Activated B cell treated with CpG ODN at 0.5 μM for 24 hours (primary cell): ENCODE results near the gene DHFR2. TPM values are rescaled to one million over a fixed set of nuclear protein-coding genes. Genes with fewer than 3 reads are reported as not detected.

Experiments used
- ATAC-seq: fragments of 200-7000 bp; cut with Tn5 transposase; one replicate; pipeline ENCODE4 v1.10.0; 2021; ENCODE audit warnings: low read depth, mild to moderate bottlenecking, moderate library complexity
- CTCF ChIA-PET: fragments of 350-600 bp; sonication (Branson Sonifier 250); formaldehyde crosslinking; loops from one replicate; lab custom pipeline; 2021; ENCODE audit warnings: antibody characterized with exemption; lab: Charles Lee
- POLR2A ChIA-PET: fragments of 350-600 bp; sonication (Branson Sonifier 250); formaldehyde crosslinking; loops from one replicate; lab custom pipeline; 2021; ENCODE audit warnings: antibody characterized with exemption; lab: Charles Lee
- DNase-seq: peaks from one replicate; pipeline ENCODE4 v3.0.0; 2022
- H3K27ac Mint-ChIP-seq: one replicate; pipeline ENCODE4 v1.8.0; 2020; ENCODE audit warnings: mixed read lengths
- H3K27me3 Mint-ChIP-seq: one replicate; pipeline ENCODE4 v1.8.0; 2021; ENCODE audit warnings: mixed read lengths
- H3K36me3 Mint-ChIP-seq: one replicate; pipeline ENCODE4 v1.8.0; 2021; ENCODE audit warnings: low read depth, mixed read lengths
- H3K4me1 Mint-ChIP-seq: one replicate; pipeline ENCODE4 v1.8.0; 2021; ENCODE audit warnings: mixed read lengths
- H3K4me3 Mint-ChIP-seq: one replicate; pipeline ENCODE4 v1.8.0; 2020; ENCODE audit warnings: mild to moderate bottlenecking, mixed read lengths
- H3K9me3 Mint-ChIP-seq: one replicate; pipeline ENCODE4 v1.8.0; 2020; ENCODE audit warnings: mixed read lengths
- CTCF ChIP-seq: fragments of 200-600 bp; IDR thresholded peaks from one replicate; pipeline ENCODE4 v1.8.0; 2022; ENCODE audit warnings: antibody characterized with exemption, mild to moderate bottlenecking
- intact Hi-C: fragments of 100-400 bp; cut with micrococcal nuclease; formaldehyde crosslinking; loops from one replicate; pipeline ENCODE4 v1.15.1; 2024
- total RNA-seq: library from RNA; stranded (reverse); gene quantifications from 2 replicates; pipeline ENCODE4 v1.2.3, GENCODE V29; 2022

Gene DHFR2
- total RNA-seq, 1 donor from 2014 or later = 4.3 TPM

- intact Hi-C loops = loop anchor here (2.0 kb wide), 1 partner anchor 26 kb away; the partner anchor contains the start of genes DHFR2 and NSUN3
- no peak overlapping the region for H3K4me3 Mint-ChIP-seq
- H3K9me3 Mint-ChIP-seq = no peaks in the 10 kb centered on the region
- ChIA-PET CTCF (no interaction called here), POLR2A (interaction anchor here (0.5 to 1.3 kb wide), 2 partner anchors 25 to 48 kb away, joined by 3 to 4 read pairs; partner anchors contain the start of gene DHFR2)
- DNase-seq = no peak
- no peaks in the 10 kb centered on the region for H3K27me3 Mint-ChIP-seq
- H3K27ac Mint-ChIP-seq = no peak overlapping the region
- peak; percentile 18 for TF ChIP-seq CTCF
- no peaks in the 10 kb centered on the region for H3K4me1 Mint-ChIP-seq
- H3K36me3 Mint-ChIP-seq = peaks cover 13% of the 10 kb centered on the region
- ATAC-seq = no peak
Observed at GRCh38 chr3:94036909-94037507, 25.7 kb downstream of the DHFR2 start.

GRCh38 chr3:94028093-94028837 lies 34.5 kb downstream of the DHFR2 start, which contains the start of gene STX19:
Gene STX19, minus strand, starts transcription at chr3:94028597. Its CDS starts 13,328 bp downstream, at chr3:94015269.
- no peak for DNase-seq
- no peak for ATAC-seq
- intact Hi-C loops = no loop called here
- Mint-ChIP-seq H3K4me3 (no peak within 1 kb of the TSS), H3K36me3 (no peaks in the 10 kb centered on the region), H3K4me1 (no peaks in the 10 kb centered on the region), H3K9me3 (no peaks in the 10 kb centered on the region), H3K27ac (no peak within 1 kb of the TSS), H3K27me3 (no peaks in the 10 kb centered on the region)
- TF ChIP-seq CTCF = no peak
- CTCF ChIA-PET = no interaction called here
- POLR2A ChIA-PET = no interaction called here

- DNase-seq (no peak), ATAC-seq (no peak)
- Mint-ChIP-seq H3K36me3 (no peaks in the 10 kb centered on the region), H3K4me3 (no peak overlapping the region), H3K27ac (no peak overlapping the region), H3K27me3 (no peaks in the 10 kb centered on the region), H3K9me3 (no peaks in the 10 kb centered on the region), H3K4me1 (no peaks in the 10 kb centered on the region)
- intact Hi-C loops = no loop called here
- ChIA-PET CTCF (no interaction called here), POLR2A (no interaction called here)
- no peak for TF ChIP-seq CTCF
Observed at GRCh38 chr3:94026623-94027022, 36.1 kb downstream of the DHFR2 start.

GRCh38 chr3:94024385-94024784 lies 38.3 kb downstream of the DHFR2 start:
- no peaks in the 10 kb centered on the region for H3K4me1 Mint-ChIP-seq
- no peak for DNase-seq
- intact Hi-C loops = no loop called here
- H3K9me3 Mint-ChIP-seq = no peaks in the 10 kb centered on the region
- H3K36me3 Mint-ChIP-seq = no peaks in the 10 kb centered on the region
- no peak overlapping the region for H3K27ac Mint-ChIP-seq
- no peak overlapping the region for H3K4me3 Mint-ChIP-seq
- H3K27me3 Mint-ChIP-seq = no peaks in the 10 kb centered on the region
- TF ChIP-seq CTCF = no peak
- ChIA-PET POLR2A (no interaction called here), CTCF (no interaction called here)
- no peak for ATAC-seq

GRCh38 chr3:94020293-94020692 lies 42.4 kb downstream of the DHFR2 start:
- Mint-ChIP-seq H3K4me3 (no peak overlapping the region), H3K4me1 (no peaks in the 10 kb centered on the region), H3K9me3 (no peaks in the 10 kb centered on the region), H3K36me3 (no peaks in the 10 kb centered on the region), H3K27me3 (no peaks in the 10 kb centered on the region), H3K27ac (no peak overlapping the region)
- CTCF ChIA-PET = no interaction called here
- POLR2A ChIA-PET = no interaction called here
- DNase-seq = no peak
- intact Hi-C loops = no loop called here
- ATAC-seq = no peak
- no peak for TF ChIP-seq CTCF
